HCT116 (cell line): ENCODE results near the gene TMEM63B. TPM values are rescaled to one million over a fixed set of nuclear protein-coding genes. Genes with fewer than 3 reads are reported as not detected.

Experiments used
- ATAC-seq: fragments of 200-7000 bp; cut with Tn5 transposase; 2 replicates; pipeline ENCODE4 v1.9.1; 2020; ENCODE audit warnings: mild to moderate bottlenecking, moderate library complexity
- BruUV-seq: library from RNA; stranded (reverse); fragments of 400-500 nt; replicated peaks from 2 replicates; lab custom pipeline; 2021; lab: Mats Ljungman, UMichigan
- CTCF ChIA-PET: fragments of 300-600 bp; sonication (Branson Sonifier 250); formaldehyde crosslinking; loops from one replicate; lab custom pipeline; 2021; ENCODE audit warnings: antibody characterized with exemption; lab: Charles Lee
- POLR2A ChIA-PET: fragments of 300-600, 350-600 bp; sonication (Branson Sonifier 250); formaldehyde crosslinking; loops from one replicate; lab custom pipeline; 2021; ENCODE audit warnings: antibody characterized with exemption; lab: Charles Lee
- RAD21 ChIA-PET, 2 experiments: fragments of 300-600 bp; sonication (Branson Sonifier 250); formaldehyde crosslinking; loops; one replicate each; lab custom pipeline; 2023; ENCODE audit warnings: low total read pairs in 2 of 2; ENCODE audit not compliant: uncharacterized antibody in 2 of 2, unreplicated experiment in 2 of 2, low non-redundant PET in 1 of 2; lab: Charles Lee
- DNase-seq: peaks from one replicate; pipeline ENCODE4 v3.0.0-alpha.2; 2010; ENCODE audit warnings: low read depth, low spot score
- H2AFZ ChIP-seq: fragments of 200-600 bp; shearing (Covaris generic), sonication (generic); 2 replicates; pipeline ENCODE4 v1.6.1; 2017; ENCODE audit warnings: low read depth, mixed run types, mixed read lengths, antibody characterized with exemption, low read length; ENCODE audit not compliant: poor library complexity, severe bottlenecking
- H3K27ac ChIP-seq: 2 replicates; pipeline ENCODE4 v1.5.1; 2012; ENCODE audit warnings: low read depth, low read length
- H3K27me3 ChIP-seq: fragments of 200-600 bp; sonication (generic); 2 replicates; pipeline ENCODE4 v1.6.1; 2016; ENCODE audit warnings: mixed run types, low read length, mixed read lengths; ENCODE audit not compliant: insufficient read depth
- H3K36me3 ChIP-seq, 2 experiments: fragments of 200-500 bp in 1 of 2; fragments of 200-600 bp in 1 of 2; sonication (Bioruptor generic) in 1 of 2; sonication (generic) in 1 of 2; 2 replicates each; pipeline versions ENCODE4 v1.5.1 to v1.6.1; 2014 to 2016; ENCODE audit warnings: low read length in 2 of 2, inconsistent platforms in 1 of 2, mixed read lengths in 1 of 2, mixed run types in 1 of 2; ENCODE audit not compliant: insufficient read depth in 2 of 2, control insufficient read depth in 1 of 2
- H3K4me1 ChIP-seq, 2 experiments: fragments of 200-600 bp in 1 of 2; sonication (generic) in 1 of 2; 2 replicates each; pipeline versions ENCODE4 v1.5.1 to v1.6.1; 2012 to 2017; ENCODE audit warnings: low read length in 2 of 2, inconsistent platforms in 1 of 2, mild to moderate bottlenecking in 1 of 2, mixed read lengths in 1 of 2, mixed run types in 1 of 2, moderate library complexity in 1 of 2; ENCODE audit not compliant: insufficient read depth in 2 of 2, control insufficient read depth in 1 of 2
- H3K4me2 ChIP-seq: fragments of 200-600 bp; sonication (generic); 2 replicates; pipeline ENCODE4 v1.6.1; 2017; ENCODE audit warnings: mixed run types, low read length, mixed read lengths
- H3K4me3 ChIP-seq, 2 experiments: fragments of 200-600 bp in 1 of 2; sonication (generic) in 1 of 2; replicated peaks in 1 of 2; 2 replicates each; pipeline ENCODE4 v1.5.1; 2011 to 2016; ENCODE audit warnings: low read length in 2 of 2, control low read depth in 1 of 2, low read depth in 1 of 2, mild to moderate bottlenecking in 1 of 2, mixed read lengths in 1 of 2, mixed run types in 1 of 2
- H3K79me2 ChIP-seq: fragments of 200-600 bp; sonication (generic); 2 replicates; pipeline ENCODE4 v1.6.1; 2017; ENCODE audit warnings: mild to moderate bottlenecking, mixed run types, low read length, moderate library complexity, mixed read lengths; ENCODE audit not compliant: insufficient read depth
- H3K9ac ChIP-seq: fragments of 200-600 bp; sonication (generic); 2 replicates; pipeline ENCODE4 v1.6.1; 2016; ENCODE audit warnings: low read length, mixed read lengths
- H3K9me2 ChIP-seq: fragments of 200-600 bp; sonication (generic), shearing (Covaris generic); 2 replicates; pipeline ENCODE4 v1.6.1; 2017; ENCODE audit warnings: mixed run types, mild to moderate bottlenecking, moderate library complexity; ENCODE audit not compliant: insufficient read depth
- H3K9me3 ChIP-seq, 2 experiments: fragments of 200-500 bp in 1 of 2; fragments of 200-600 bp in 1 of 2; sonication (Bioruptor generic) in 1 of 2; sonication (generic) in 1 of 2; 2 replicates each; pipeline ENCODE4 v1.6.1; 2014 to 2017; ENCODE audit warnings: low read length in 2 of 2, mixed read lengths in 2 of 2, inconsistent platforms in 1 of 2, low read depth in 1 of 2, mild to moderate bottlenecking in 1 of 2, mixed run types in 1 of 2, moderate library complexity in 1 of 2; ENCODE audit not compliant: control insufficient read depth in 1 of 2, insufficient read depth in 1 of 2
- H4K20me1 ChIP-seq: fragments of 200-600 bp; sonication (generic), shearing (Covaris generic); 2 replicates; pipeline ENCODE4 v1.6.1; 2017; ENCODE audit warnings: mixed run types, mild to moderate bottlenecking, moderate library complexity; ENCODE audit not compliant: insufficient read depth
- JUND ChIP-seq: IDR thresholded peaks from 2 replicates; pipeline ENCODE4 v1.6.1; 2012
- POLR2A ChIP-seq: IDR thresholded peaks from 2 replicates; pipeline ENCODE4 v1.7.0; 2011; ENCODE audit warnings: borderline replicate concordance; ENCODE audit not compliant: insufficient read depth, insufficient read length; ENCODE audit errors: extremely low read depth
- SRF ChIP-seq: IDR thresholded peaks from 2 replicates; pipeline ENCODE4 v1.6.1; 2012; ENCODE audit warnings: low read depth
- ZFX ChIP-seq: fragments of 450-650 bp; IDR thresholded peaks from 2 replicates; pipeline ENCODE4 v1.6.1; 2017
- ZNF274 ChIP-seq: fragments of 200-500 bp; sonication (Bioruptor generic); IDR thresholded peaks from 2 replicates; pipeline ENCODE4 v1.6.1; 2014; ENCODE audit warnings: mild to moderate bottlenecking, low read depth, low read length, inconsistent platforms
- intact Hi-C: fragments of 100-400 bp; cut with micrococcal nuclease; formaldehyde crosslinking; loops from 2 replicates; pipeline ENCODE4 v1.10.0; 2022
- total RNA-seq: library from RNA; stranded (reverse); gene quantifications from one replicate; pipeline ENCODE4 v1.2.1, GENCODE V29; 2021; ENCODE audit not compliant: unreplicated experiment
- TF ChIP-seq, protein P1 (sequence below), 3 experiments: fragments of 200-600 bp in 1 of 3; sonication (generic) in 1 of 3; IDR thresholded peaks in 2 of 3; conservative IDR thresholded peaks in 1 of 3; 2 replicates each; pipeline ENCODE4 v1.5.1; 2012 to 2017; ENCODE audit warnings: low read depth in 2 of 3, low read length in 2 of 3, antibody characterized with exemption in 1 of 3, borderline replicate concordance in 1 of 3, control low read depth in 1 of 3, mild to moderate bottlenecking in 1 of 3, mixed read lengths in 1 of 3, mixed run types in 1 of 3, moderate library complexity in 1 of 3; ENCODE audit not compliant: insufficient read depth in 1 of 3
- TF ChIP-seq, protein P2 (sequence below): IDR thresholded peaks from 2 replicates; pipeline ENCODE4 v1.6.1; 2012; ENCODE audit warnings: low read depth

The TMEM63B gene
- total RNA-seq, 1 experiment from 2014 or later = 58.2 TPM

DNA sequence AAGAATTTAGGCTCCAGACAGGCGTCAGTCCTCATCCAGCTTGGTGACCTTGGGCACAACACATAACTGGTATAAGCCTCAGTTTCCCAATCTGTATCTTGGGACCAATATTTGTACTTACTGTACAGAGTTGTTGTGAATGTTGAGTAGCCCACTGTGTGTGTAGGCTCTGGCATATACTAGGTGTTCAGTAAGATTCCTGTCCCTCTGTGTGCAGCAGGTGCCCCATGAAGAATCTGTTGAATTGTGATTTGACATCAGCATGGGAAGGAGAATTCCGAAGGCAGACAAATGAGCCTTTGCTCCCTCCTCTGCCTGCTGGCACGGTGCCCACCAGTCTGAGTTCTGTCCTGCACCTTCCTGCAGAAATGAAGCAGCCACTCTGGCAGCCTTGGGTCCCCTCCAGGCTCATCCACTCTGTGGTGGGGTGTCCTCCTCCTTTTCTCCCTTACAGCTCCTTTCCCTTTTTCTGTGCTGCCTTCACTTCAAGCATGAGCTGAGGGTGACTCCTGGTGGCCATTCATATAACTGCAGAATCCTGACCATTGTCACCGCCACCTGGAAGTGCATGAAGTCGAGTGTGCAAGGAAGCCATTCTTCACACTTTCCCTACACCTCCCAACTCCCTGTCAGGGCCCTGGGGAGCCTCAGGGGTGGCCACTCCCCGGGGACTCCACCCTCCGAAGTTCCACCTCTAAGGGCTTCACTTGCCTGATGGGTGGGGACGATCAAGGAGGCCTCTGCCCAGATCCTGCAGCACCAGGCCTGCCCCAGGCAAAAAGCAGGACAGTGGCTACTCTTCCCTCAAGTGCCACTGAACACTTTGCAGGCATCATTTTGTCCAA lies 48.3 kb upstream of the TMEM63B start:
- Histone ChIP-seq H3K9me3 (no peaks in the 10 kb centered on the region), H3K9ac (no peak overlapping the region), H3K36me3 (no peaks in the 10 kb centered on the region), H4K20me1 (no peaks in the 10 kb centered on the region), H3K9me2 (no peaks in the 10 kb centered on the region), H3K27ac (no peak overlapping the region), H3K27me3 (no peaks in the 10 kb centered on the region), H3K79me2 (no peaks in the 10 kb centered on the region), H3K4me1 (peaks cover 4 to 18% of the 10 kb centered on the region in 2 experiments), H3K4me3 (no peak overlapping the region), H3K4me2 (peak overlapping the region; percentile 27; the same call in 1 of the 2 replicates), H2AFZ (no peak overlapping the region)
- TF ChIP-seq POLR2A = no peak
- TF ChIP-seq, protein P1, sequence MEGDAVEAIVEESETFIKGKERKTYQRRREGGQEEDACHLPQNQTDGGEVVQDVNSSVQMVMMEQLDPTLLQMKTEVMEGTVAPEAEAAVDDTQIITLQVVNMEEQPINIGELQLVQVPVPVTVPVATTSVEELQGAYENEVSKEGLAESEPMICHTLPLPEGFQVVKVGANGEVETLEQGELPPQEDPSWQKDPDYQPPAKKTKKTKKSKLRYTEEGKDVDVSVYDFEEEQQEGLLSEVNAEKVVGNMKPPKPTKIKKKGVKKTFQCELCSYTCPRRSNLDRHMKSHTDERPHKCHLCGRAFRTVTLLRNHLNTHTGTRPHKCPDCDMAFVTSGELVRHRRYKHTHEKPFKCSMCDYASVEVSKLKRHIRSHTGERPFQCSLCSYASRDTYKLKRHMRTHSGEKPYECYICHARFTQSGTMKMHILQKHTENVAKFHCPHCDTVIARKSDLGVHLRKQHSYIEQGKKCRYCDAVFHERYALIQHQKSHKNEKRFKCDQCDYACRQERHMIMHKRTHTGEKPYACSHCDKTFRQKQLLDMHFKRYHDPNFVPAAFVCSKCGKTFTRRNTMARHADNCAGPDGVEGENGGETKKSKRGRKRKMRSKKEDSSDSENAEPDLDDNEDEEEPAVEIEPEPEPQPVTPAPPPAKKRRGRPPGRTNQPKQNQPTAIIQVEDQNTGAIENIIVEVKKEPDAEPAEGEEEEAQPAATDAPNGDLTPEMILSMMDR (IDR thresholded peaks at IDR 0.05 in 2 of 3, conservative IDR thresholded peaks at IDR 0.05 in 1 of 3; ENCODE audit: borderline replicate concordance in 1 of 3, insufficient read depth in 1 of 3, low read depth in 2 of 3, low read length in 2 of 3) = peak in 2 of 3 experiments; percentile 80 to 86; a peak in 4 of 6 replicates
- ChIA-PET CTCF (interaction anchor here (0.6 to 4.0 kb wide), 28 partner anchors 11 to 476 kb away, joined by 3 to 45 read pairs (median 4); partner anchors contain the start of genes GTPBP2 and VEGFA), POLR2A (interaction anchor here (0.6 to 1.6 kb wide), 6 partner anchors 16 to 412 kb away, joined by 3 to 8 read pairs (median 3); partner anchors contain the start of gene VEGFA), RAD21 (interaction anchor here (0.6 to 1.2 kb wide), 15 partner anchors 16 to 569 kb away, joined by 3 to 10 read pairs (median 4); partner anchors contain the start of genes VEGFA (in 2 of the 2) and LRRC73 (in 1 of the 2))
- peak; percentile 60 for DNase-seq
- peak; percentile 69 for ATAC-seq
- intact Hi-C loops = loop anchor here (1.0 to 10.0 kb wide), 5 partner anchors 154 to 471 kb away; no protein-coding TSS in a partner anchor
- BruUV-seq = no TSS peak

DNA sequence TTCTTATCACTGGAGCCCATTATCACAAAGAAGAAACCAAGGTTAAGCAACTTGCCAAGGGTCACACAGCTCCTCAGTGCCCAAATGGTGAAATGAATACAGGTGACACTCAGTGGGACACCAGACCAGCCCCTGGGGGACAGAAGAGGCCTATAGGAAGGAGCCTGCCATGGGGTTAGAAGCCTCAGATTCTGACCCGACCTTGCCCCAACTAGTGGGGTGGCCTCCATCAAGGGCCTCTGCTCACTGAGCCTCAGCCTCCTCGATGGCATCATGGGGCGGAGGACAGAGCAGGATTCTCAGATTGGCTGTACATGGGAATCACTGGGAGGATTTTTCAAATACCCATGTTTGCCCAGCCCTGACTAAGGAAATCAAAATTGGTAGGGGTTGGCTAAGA lies 47.7 kb upstream of the TMEM63B start:
- no TSS peak for BruUV-seq
- DNase-seq (no peak), ATAC-seq (0 out of 2 replicates have a peak, but pooled peaks have one; percentile 9)
- Histone ChIP-seq H4K20me1 (no peaks in the 10 kb centered on the region), H3K27ac (no peak overlapping the region), H3K36me3 (no peaks in the 10 kb centered on the region), H3K4me2 (no peak overlapping the region), H3K9me3 (no peaks in the 10 kb centered on the region), H3K79me2 (no peaks in the 10 kb centered on the region), H3K27me3 (no peaks in the 10 kb centered on the region), H3K9me2 (no peaks in the 10 kb centered on the region), H3K9ac (no peak overlapping the region), H3K4me3 (no peak overlapping the region), H3K4me1 (peaks cover 6 to 18% of the 10 kb centered on the region in 2 experiments), H2AFZ (no peak overlapping the region)
- intact Hi-C loops = loop anchor here (1.0 to 10.0 kb wide), 5 partner anchors 155 to 471 kb away; no protein-coding TSS in a partner anchor
- ChIA-PET POLR2A (interaction anchor here (1.0 to 1.6 kb wide), 4 partner anchors 17 to 309 kb away, joined by 3 to 8 read pairs (median 3); partner anchors contain the start of gene VEGFA), RAD21 (interaction anchor here (1.0 to 1.2 kb wide), 6 partner anchors 142 to 414 kb away, joined by 3 to 4 read pairs (median 4); partner anchors contain the start of gene VEGFA (in 1 of the 2)), CTCF (interaction anchor here (1.0 to 4.0 kb wide), 15 partner anchors 16 to 411 kb away, joined by 3 to 45 read pairs (median 4); partner anchors contain the start of gene VEGFA)
- TF ChIP-seq ZNF274 (no peak), SRF (no peak), JUND (no peak), ZFX (no peak; the same call in 1 of the 2 replicates)
- TF ChIP-seq, protein P2, sequence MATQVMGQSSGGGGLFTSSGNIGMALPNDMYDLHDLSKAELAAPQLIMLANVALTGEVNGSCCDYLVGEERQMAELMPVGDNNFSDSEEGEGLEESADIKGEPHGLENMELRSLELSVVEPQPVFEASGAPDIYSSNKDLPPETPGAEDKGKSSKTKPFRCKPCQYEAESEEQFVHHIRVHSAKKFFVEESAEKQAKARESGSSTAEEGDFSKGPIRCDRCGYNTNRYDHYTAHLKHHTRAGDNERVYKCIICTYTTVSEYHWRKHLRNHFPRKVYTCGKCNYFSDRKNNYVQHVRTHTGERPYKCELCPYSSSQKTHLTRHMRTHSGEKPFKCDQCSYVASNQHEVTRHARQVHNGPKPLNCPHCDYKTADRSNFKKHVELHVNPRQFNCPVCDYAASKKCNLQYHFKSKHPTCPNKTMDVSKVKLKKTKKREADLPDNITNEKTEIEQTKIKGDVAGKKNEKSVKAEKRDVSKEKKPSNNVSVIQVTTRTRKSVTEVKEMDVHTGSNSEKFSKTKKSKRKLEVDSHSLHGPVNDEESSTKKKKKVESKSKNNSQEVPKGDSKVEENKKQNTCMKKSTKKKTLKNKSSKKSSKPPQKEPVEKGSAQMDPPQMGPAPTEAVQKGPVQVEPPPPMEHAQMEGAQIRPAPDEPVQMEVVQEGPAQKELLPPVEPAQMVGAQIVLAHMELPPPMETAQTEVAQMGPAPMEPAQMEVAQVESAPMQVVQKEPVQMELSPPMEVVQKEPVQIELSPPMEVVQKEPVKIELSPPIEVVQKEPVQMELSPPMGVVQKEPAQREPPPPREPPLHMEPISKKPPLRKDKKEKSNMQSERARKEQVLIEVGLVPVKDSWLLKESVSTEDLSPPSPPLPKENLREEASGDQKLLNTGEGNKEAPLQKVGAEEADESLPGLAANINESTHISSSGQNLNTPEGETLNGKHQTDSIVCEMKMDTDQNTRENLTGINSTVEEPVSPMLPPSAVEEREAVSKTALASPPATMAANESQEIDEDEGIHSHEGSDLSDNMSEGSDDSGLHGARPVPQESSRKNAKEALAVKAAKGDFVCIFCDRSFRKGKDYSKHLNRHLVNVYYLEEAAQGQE = no peak
- TF ChIP-seq, protein P1 (IDR thresholded peaks at IDR 0.05 in 2 of 3, conservative IDR thresholded peaks at IDR 0.05 in 1 of 3; ENCODE audit: borderline replicate concordance in 1 of 3, insufficient read depth in 1 of 3, low read depth in 2 of 3, low read length in 2 of 3) = no peak
